MM.1S (cell line): ENCODE data around the gene PLCH2.

ENCODE experiments used
- DNase-seq: peaks from one replicate; pipeline ENCODE4 v3.0.0-alpha.2; 2015
- H2AFZ ChIP-seq: fragments of 300-600 bp; sonication (generic); 2 replicates; pipeline ENCODE4 v1.6.0; 2016; ENCODE audit warnings: antibody characterized with exemption, low read length
- H3F3A ChIP-seq: fragments of 300-600 bp; sonication (generic); 2 replicates; pipeline ENCODE4 v1.6.1; 2016; ENCODE audit warnings: mild to moderate bottlenecking, antibody characterized with exemption, low read length, moderate library complexity, mixed read lengths; ENCODE audit not compliant: insufficient read depth
- H3K27ac ChIP-seq: fragments of 300-600 bp; sonication (generic); 2 replicates; pipeline ENCODE4 v1.5.1; 2016; ENCODE audit warnings: mild to moderate bottlenecking, low read length
- H3K27me3 ChIP-seq: fragments of 300-600 bp; sonication (generic); replicated peaks from 2 replicates; pipeline ENCODE4 v1.6.0; 2016; ENCODE audit warnings: low read length; ENCODE audit not compliant: insufficient read depth
- H3K36me3 ChIP-seq: fragments of 300-600 bp; sonication (generic); replicated peaks from 2 replicates; pipeline ENCODE4 v1.6.1; 2016; ENCODE audit warnings: mild to moderate bottlenecking, low read length, mixed read lengths; ENCODE audit not compliant: insufficient read depth
- H3K4me1 ChIP-seq: fragments of 300-600 bp; sonication (generic); 2 replicates; pipeline ENCODE4 v1.6.1; 2016; ENCODE audit warnings: low read length, mixed read lengths
- H3K4me2 ChIP-seq: fragments of 300-600 bp; sonication (generic); 2 replicates; pipeline ENCODE4 v1.6.0; 2016; ENCODE audit warnings: low read depth, low read length
- H3K4me3 ChIP-seq: fragments of 300-600 bp; sonication (generic); 2 replicates; pipeline ENCODE4 v1.5.1; 2016; ENCODE audit warnings: low read length, mixed read lengths
- H3K79me2 ChIP-seq: fragments of 300-600 bp; sonication (generic); 2 replicates; pipeline ENCODE4 v1.6.1; 2016; ENCODE audit warnings: mixed run types, low read length, mixed read lengths
- H3K9ac ChIP-seq: fragments of 300-600 bp; sonication (generic); 2 replicates; pipeline ENCODE4 v1.6.1; 2016; ENCODE audit warnings: low read length, mixed read lengths
- H3K9me2 ChIP-seq: fragments of 300-600 bp; sonication (generic); replicated peaks from 2 replicates; pipeline ENCODE4 v1.6.1; 2016; ENCODE audit warnings: mild to moderate bottlenecking, low read length, mixed read lengths; ENCODE audit not compliant: insufficient read depth
- H3K9me3 ChIP-seq: fragments of 300-600 bp; sonication (generic); replicated peaks from 2 replicates; pipeline ENCODE4 v1.6.1; 2016; ENCODE audit warnings: mild to moderate bottlenecking, low read length, mixed read lengths; ENCODE audit not compliant: insufficient read depth
- H4K20me1 ChIP-seq: fragments of 300-600 bp; sonication (generic); 2 replicates; pipeline ENCODE4 v1.6.1; 2016; ENCODE audit warnings: mild to moderate bottlenecking, low read length, moderate library complexity, mixed read lengths; ENCODE audit not compliant: insufficient read depth
- EZH2 ChIP-seq: fragments of 300-600 bp; sonication (generic); optimal IDR thresholded peaks from 2 replicates; pipeline ENCODE3; 2017; ENCODE audit warnings: low read depth, mild to moderate bottlenecking, antibody characterized with exemption, low read length, mixed read lengths
- EZH2phosphoT487 ChIP-seq: fragments of 300-600 bp; sonication (generic); IDR thresholded peaks from 2 replicates; pipeline ENCODE4 v1.6.1; 2018; ENCODE audit warnings: antibody characterized with exemption, low read length
- TF ChIP-seq, protein P1 (sequence below): fragments of 300-600 bp; sonication (generic); IDR thresholded peaks from 2 replicates; pipeline ENCODE4 v1.5.1; 2016; ENCODE audit warnings: antibody characterized with exemption, low read length, mixed read lengths

PLCH2 gene

DNA sequence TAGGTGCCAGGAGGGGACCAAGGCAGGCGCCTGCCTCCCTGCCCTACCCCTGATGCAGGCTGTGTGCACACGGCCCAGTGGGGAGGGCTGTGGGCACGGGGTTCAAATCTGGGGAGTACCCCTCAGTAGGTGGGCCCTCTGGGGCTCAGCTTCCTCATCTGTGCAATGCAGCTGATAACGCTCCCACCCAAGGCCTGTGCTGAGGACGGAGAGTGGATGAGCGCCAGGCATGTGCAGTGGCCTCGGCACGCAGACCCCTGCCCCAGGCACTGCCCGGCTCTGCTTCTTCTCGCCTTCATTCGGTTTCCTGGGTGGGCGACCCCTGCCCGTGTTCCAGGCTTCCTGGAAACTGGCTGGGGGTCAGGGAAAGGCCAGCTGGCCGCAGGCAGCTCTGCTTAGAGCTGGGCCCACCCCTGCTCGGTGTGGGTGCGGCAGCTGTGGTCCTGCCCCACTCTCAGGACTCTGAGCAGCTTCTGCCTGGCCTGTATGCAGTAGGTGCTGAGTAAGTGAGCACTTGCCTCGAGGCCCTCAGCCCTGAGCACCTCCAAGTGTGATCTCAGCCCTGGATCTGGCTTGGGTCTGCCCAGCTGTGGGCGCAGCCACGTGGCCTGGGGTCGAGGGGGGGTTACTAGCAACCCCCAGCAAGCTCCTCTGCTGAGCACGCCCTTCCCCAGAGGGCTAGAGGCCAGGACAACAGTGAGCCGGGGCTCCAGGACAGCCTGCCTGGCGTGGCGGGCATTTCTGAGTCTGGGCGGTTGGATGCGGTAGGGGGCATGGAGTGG, 68.2 kb downstream of the PLCH2 start:
- Histone ChIP-seq H3K4me3 (no peak overlapping the region), H3K36me3 (no peaks in the 10 kb centered on the region), H3K4me1 (peaks cover 30% of the 10 kb centered on the region), H3F3A (peaks cover 36% of the 10 kb centered on the region), H3K9me3 (no peaks in the 10 kb centered on the region), H4K20me1 (no peaks in the 10 kb centered on the region), H3K4me2 (no peak overlapping the region), H3K9me2 (no peaks in the 10 kb centered on the region), H3K27ac (no peak overlapping the region), H3K27me3 (no peaks in the 10 kb centered on the region), H2AFZ (no peak overlapping the region), H3K79me2 (0 out of 2 replicates have a peak, but pooled peaks cover 3% of the 10 kb centered on the region), H3K9ac (no peak overlapping the region)
- DNase-seq, result no peak
- TF ChIP-seq EZH2 (no peak), EZH2phosphoT487 (no peak)
- TF ChIP-seq, protein P1, sequence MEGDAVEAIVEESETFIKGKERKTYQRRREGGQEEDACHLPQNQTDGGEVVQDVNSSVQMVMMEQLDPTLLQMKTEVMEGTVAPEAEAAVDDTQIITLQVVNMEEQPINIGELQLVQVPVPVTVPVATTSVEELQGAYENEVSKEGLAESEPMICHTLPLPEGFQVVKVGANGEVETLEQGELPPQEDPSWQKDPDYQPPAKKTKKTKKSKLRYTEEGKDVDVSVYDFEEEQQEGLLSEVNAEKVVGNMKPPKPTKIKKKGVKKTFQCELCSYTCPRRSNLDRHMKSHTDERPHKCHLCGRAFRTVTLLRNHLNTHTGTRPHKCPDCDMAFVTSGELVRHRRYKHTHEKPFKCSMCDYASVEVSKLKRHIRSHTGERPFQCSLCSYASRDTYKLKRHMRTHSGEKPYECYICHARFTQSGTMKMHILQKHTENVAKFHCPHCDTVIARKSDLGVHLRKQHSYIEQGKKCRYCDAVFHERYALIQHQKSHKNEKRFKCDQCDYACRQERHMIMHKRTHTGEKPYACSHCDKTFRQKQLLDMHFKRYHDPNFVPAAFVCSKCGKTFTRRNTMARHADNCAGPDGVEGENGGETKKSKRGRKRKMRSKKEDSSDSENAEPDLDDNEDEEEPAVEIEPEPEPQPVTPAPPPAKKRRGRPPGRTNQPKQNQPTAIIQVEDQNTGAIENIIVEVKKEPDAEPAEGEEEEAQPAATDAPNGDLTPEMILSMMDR, result no peak

DNA sequence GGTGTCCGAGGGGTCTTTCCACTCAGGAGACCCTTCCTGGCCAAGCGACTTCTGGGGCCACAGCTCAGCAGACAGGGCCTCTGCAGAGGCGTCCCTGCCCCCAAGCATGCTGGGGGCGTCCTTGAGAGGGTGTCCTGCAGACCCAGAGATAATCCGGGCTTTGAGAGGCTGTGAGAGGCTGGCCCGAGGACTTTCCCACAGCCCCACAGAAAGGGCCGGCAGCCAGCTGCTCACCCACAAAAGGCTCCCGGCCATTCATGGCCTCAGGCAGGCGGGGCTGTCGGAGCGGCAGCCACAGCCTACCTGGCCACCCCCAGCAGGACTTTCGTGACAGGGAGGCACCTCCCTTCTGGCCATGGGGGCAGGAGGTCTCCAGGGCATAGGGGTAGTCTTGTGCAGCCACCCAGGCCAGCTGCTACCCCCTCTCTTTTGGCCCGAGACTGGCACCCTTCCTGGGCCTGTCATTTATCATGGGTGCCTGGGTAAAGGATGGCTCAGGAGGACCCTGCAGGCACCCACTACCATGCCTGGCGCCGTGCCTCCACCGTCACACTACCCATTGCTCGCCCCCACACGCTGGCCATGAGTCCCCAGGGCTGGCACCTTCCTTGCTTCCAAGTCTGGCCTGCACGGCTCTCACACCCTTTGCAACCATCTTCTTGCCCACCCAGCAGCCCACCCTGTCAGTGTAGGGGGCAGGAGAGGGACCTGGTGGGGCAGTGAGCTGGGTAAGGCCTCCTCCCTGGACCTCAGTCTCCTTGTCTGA, 69.0 kb downstream of the PLCH2 start:
- H3K27ac ChIP-seq, result no peak overlapping the region

DNA sequence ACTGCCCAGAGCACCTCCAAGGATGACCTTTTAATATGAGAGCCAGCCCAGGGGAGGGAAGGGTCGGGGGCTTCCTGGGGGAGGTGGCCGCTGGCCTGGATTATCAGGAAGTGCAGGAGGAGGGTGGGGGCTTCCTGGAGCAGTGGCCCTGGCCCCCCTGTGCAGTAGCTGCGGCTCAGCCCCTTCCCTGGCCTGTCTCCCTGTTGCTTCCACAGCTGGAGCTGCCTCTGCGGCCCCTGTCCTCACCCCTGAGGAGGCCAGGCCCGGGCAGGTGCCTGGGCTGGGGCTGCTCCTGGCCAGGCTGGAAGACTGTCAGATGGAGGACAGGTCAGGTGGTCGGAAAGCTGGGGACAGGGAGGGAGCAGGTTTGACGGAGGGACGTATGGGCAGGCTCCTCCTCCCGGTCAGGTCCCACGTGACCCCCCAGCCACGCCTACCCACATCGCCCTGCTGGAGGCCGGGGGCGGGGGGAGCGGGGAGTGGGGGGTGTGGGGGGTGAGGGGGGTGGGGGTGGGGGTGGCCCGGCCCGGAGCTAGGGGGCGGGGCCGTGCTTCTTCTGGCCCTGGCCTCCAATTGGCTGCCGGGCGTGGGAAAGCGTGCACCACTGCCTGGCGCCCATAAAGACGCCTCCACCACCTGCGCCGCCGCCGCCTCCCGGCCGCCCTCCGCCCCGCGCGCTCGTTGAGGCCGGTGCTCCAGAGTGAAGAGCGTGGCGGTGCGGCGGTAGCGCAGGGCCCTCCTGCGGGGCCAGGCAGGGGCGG, 69.8 kb downstream of the PLCH2 start:
- Histone ChIP-seq H3K4me2 (peak overlapping the region; percentile 100), H3K9me3 (no peaks in the 10 kb centered on the region), H3K4me1 (peaks cover 31% of the 10 kb centered on the region), H4K20me1 (no peaks in the 10 kb centered on the region), H3K9me2 (no peaks in the 10 kb centered on the region), H3K4me3 (peak overlapping the region; percentile 73), H3K79me2 (0 out of 2 replicates have a peak, but pooled peaks cover 3% of the 10 kb centered on the region), H3K27me3 (no peaks in the 10 kb centered on the region), H2AFZ (peak overlapping the region; percentile 77), H3F3A (peaks cover 36% of the 10 kb centered on the region), H3K9ac (peak overlapping the region; percentile 88), H3K36me3 (no peaks in the 10 kb centered on the region), H3K27ac (peak overlapping the region; percentile 98)
- DNase-seq, result peak; percentile 93
- TF ChIP-seq, protein P1, result no peak
- no peak for TF ChIP-seq EZH2
- no peak for TF ChIP-seq EZH2phosphoT487

More for the DNA sequence above, 69.0 kb downstream of the PLCH2 start:
- peak overlapping the region; percentile 99; the same call in 1 of the 2 replicates for H3K4me2 ChIP-seq
- no peak overlapping the region for H2AFZ ChIP-seq
- no peaks in the 10 kb centered on the region for H3K9me3 ChIP-seq
- H3K9me2 ChIP-seq, result no peaks in the 10 kb centered on the region
- H3K4me3 ChIP-seq, result peak overlapping the region; percentile 57; the same call in 1 of the 2 replicates
- peaks cover 36% of the 10 kb centered on the region for H3F3A ChIP-seq
- H3K9ac ChIP-seq, result peak overlapping the region; percentile 66; the same call in 1 of the 2 replicates
- 0 out of 2 replicates have a peak, but pooled peaks cover 3% of the 10 kb centered on the region for H3K79me2 ChIP-seq
- TF ChIP-seq EZH2phosphoT487 (no peak), EZH2 (no peak)
- TF ChIP-seq, protein P1, result no peak
- DNase-seq, result no peak
- H3K4me1 ChIP-seq, result peaks cover 31% of the 10 kb centered on the region
- no peaks in the 10 kb centered on the region for H3K36me3 ChIP-seq
- H4K20me1 ChIP-seq, result no peaks in the 10 kb centered on the region
- no peaks in the 10 kb centered on the region for H3K27me3 ChIP-seq
